Mucosa of stomach (tissue), 1 donor: Measurements from ENCODE around the gene ACAN.

Experiments used
- H3K27me3 ChIP-seq: one replicate; pipeline ENCODE4 v1.7.0; 2013; ENCODE audit warnings: mild to moderate bottlenecking, low read length; ENCODE audit not compliant: control insufficient read depth, insufficient read depth
- H3K36me3 ChIP-seq: one replicate; pipeline ENCODE4 v1.7.0; 2013; ENCODE audit warnings: low read length; ENCODE audit not compliant: control insufficient read depth, insufficient read depth
- H3K4me1 ChIP-seq: one replicate; pipeline ENCODE4 v1.7.0; 2013; ENCODE audit warnings: mild to moderate bottlenecking, low read length; ENCODE audit not compliant: control insufficient read depth, insufficient read depth
- H3K4me3 ChIP-seq: one replicate; pipeline ENCODE4 v1.7.0; 2013; ENCODE audit warnings: low read length
- H3K9ac ChIP-seq: one replicate; pipeline ENCODE4 v1.7.0; 2013; ENCODE audit warnings: mild to moderate bottlenecking, low read length, moderate library complexity
- H3K9me3 ChIP-seq: one replicate; pipeline ENCODE4 v1.7.0; 2013; ENCODE audit warnings: mild to moderate bottlenecking, low read length, moderate library complexity; ENCODE audit not compliant: control insufficient read depth
- donor health status: Pancreatic carcinoma.

The ACAN gene

GRCh38 chr15:88872706-88873105, 69.5 kb downstream of the ACAN start:
- Histone ChIP-seq H3K27me3 (peaks cover 24% of the 10 kb centered on the region), H3K36me3 (no peaks in the 10 kb centered on the region), H3K9me3 (no peaks in the 10 kb centered on the region), H3K4me3 (no peak overlapping the region), H3K4me1 (no peaks in the 10 kb centered on the region), H3K9ac (no peak overlapping the region)

GRCh38 chr15:88873786-88874185, 70.5 kb downstream of the ACAN start:
- Histone ChIP-seq H3K27me3 (peaks cover 24% of the 10 kb centered on the region), H3K36me3 (no peaks in the 10 kb centered on the region), H3K9ac (no peak overlapping the region), H3K9me3 (no peaks in the 10 kb centered on the region), H3K4me3 (no peak overlapping the region), H3K4me1 (no peaks in the 10 kb centered on the region)

GRCh38 chr15:88874275-88874674, 71.0 kb downstream of the ACAN start:
- Histone ChIP-seq H3K27me3 (peaks cover 24% of the 10 kb centered on the region), H3K9ac (no peak overlapping the region), H3K4me3 (no peak overlapping the region), H3K4me1 (no peaks in the 10 kb centered on the region), H3K36me3 (no peaks in the 10 kb centered on the region), H3K9me3 (no peaks in the 10 kb centered on the region)

- no peaks in the 10 kb centered on the region for H3K4me1 ChIP-seq
- no peak overlapping the region for H3K4me3 ChIP-seq
- H3K27me3 ChIP-seq: peaks cover 24% of the 10 kb centered on the region
- no peaks in the 10 kb centered on the region for H3K9me3 ChIP-seq
- H3K36me3 ChIP-seq: no peaks in the 10 kb centered on the region
- no peak overlapping the region for H3K9ac ChIP-seq
These were observed 71.4 kb downstream of the ACAN start for GRCh38 chr15:88874684-88875083.

- no peak overlapping the region for H3K4me3 ChIP-seq
- no peaks in the 10 kb centered on the region for H3K36me3 ChIP-seq
- peaks cover 22% of the 10 kb centered on the region for H3K27me3 ChIP-seq
- H3K9ac ChIP-seq: no peak overlapping the region
- no peaks in the 10 kb centered on the region for H3K4me1 ChIP-seq
- H3K9me3 ChIP-seq: no peaks in the 10 kb centered on the region
These were observed 73.3 kb downstream of the ACAN start for GRCh38 chr15:88876573-88876972.

- no peaks in the 10 kb centered on the region for H3K4me1 ChIP-seq
- no peak overlapping the region for H3K4me3 ChIP-seq
- H3K9ac ChIP-seq: no peak overlapping the region
- H3K27me3 ChIP-seq: peaks cover 16% of the 10 kb centered on the region
- H3K9me3 ChIP-seq: no peaks in the 10 kb centered on the region
- no peaks in the 10 kb centered on the region for H3K36me3 ChIP-seq
These were observed 74.2 kb downstream of the ACAN start for GRCh38 chr15:88877415-88877814.

GRCh38 chr15:88877906-88878305, 74.7 kb downstream of the ACAN start:
- no peaks in the 10 kb centered on the region for H3K36me3 ChIP-seq
- no peak overlapping the region for H3K4me3 ChIP-seq
- no peaks in the 10 kb centered on the region for H3K4me1 ChIP-seq
- no peaks in the 10 kb centered on the region for H3K9me3 ChIP-seq
- H3K27me3 ChIP-seq: peaks cover 11% of the 10 kb centered on the region
- no peak overlapping the region for H3K9ac ChIP-seq

- H3K9ac ChIP-seq: no peak overlapping the region
- H3K9me3 ChIP-seq: no peaks in the 10 kb centered on the region
- H3K4me3 ChIP-seq: no peak overlapping the region
- no peaks in the 10 kb centered on the region for H3K4me1 ChIP-seq
- no peaks in the 10 kb centered on the region for H3K36me3 ChIP-seq
- H3K27me3 ChIP-seq: peaks cover 5% of the 10 kb centered on the region
These were observed 75.5 kb downstream of the ACAN start for GRCh38 chr15:88878720-88879184.

GRCh38 chr15:88880944-88881740, 77.9 kb downstream of the ACAN start:
- no peak overlapping the region for H3K4me3 ChIP-seq
- no peaks in the 10 kb centered on the region for H3K9me3 ChIP-seq
- no peak overlapping the region for H3K9ac ChIP-seq
- no peaks in the 10 kb centered on the region for H3K36me3 ChIP-seq
- H3K27me3 ChIP-seq: no peaks in the 10 kb centered on the region
- no peaks in the 10 kb centered on the region for H3K4me1 ChIP-seq

- H3K27me3 ChIP-seq: no peaks in the 10 kb centered on the region
- no peaks in the 10 kb centered on the region for H3K4me1 ChIP-seq
- no peak overlapping the region for H3K4me3 ChIP-seq
- H3K36me3 ChIP-seq: no peaks in the 10 kb centered on the region
- no peaks in the 10 kb centered on the region for H3K9me3 ChIP-seq
- H3K9ac ChIP-seq: no peak overlapping the region
These were observed 78.5 kb downstream of the ACAN start for GRCh38 chr15:88881775-88882174.

GRCh38 chr15:88882785-88883184, 79.5 kb downstream of the ACAN start:
- no peaks in the 10 kb centered on the region for H3K27me3 ChIP-seq
- no peaks in the 10 kb centered on the region for H3K36me3 ChIP-seq

GRCh38 chr15:88887068-88887580, 83.9 kb downstream of the ACAN start:
- no peak overlapping the region for H3K9ac ChIP-seq

More at GRCh38 chr15:88882785-88883184, 79.5 kb downstream of the ACAN start:
- Histone ChIP-seq H3K9me3 (no peaks in the 10 kb centered on the region), H3K4me3 (no peak overlapping the region), H3K4me1 (no peaks in the 10 kb centered on the region), H3K9ac (no peak overlapping the region)

More at GRCh38 chr15:88887068-88887580, 83.9 kb downstream of the ACAN start:
- Histone ChIP-seq H3K4me1 (no peaks in the 10 kb centered on the region), H3K36me3 (no peaks in the 10 kb centered on the region), H3K9me3 (no peaks in the 10 kb centered on the region), H3K27me3 (no peaks in the 10 kb centered on the region), H3K4me3 (no peak overlapping the region)
